Osteoblast (primary cell): ENCODE data around the gene INO80C. TPM values are rescaled to one million over a fixed set of nuclear protein-coding genes. Genes with fewer than 3 reads are reported as not detected.

Source experiments
- DNase-seq: peaks from one replicate; pipeline ENCODE4 v3.0.0; 2011; ENCODE audit warnings: low spot score, mixed read lengths; ENCODE audit not compliant: insufficient read length; ENCODE audit errors: missing footprints
- H2AFZ ChIP-seq: 2 replicates; pipeline ENCODE4 v1.6.0; 2011; ENCODE audit warnings: mild to moderate bottlenecking, low read length
- H3K27ac ChIP-seq: 2 replicates; pipeline ENCODE4 v1.5.1; 2011; ENCODE audit warnings: mild to moderate bottlenecking, low read depth, low read length, moderate library complexity
- H3K27me3 ChIP-seq: 2 replicates; pipeline ENCODE4 v1.6.0; 2012; ENCODE audit warnings: mild to moderate bottlenecking, control low read depth, inconsistent platforms, low read length, moderate library complexity; ENCODE audit not compliant: insufficient read depth
- H3K36me3 ChIP-seq: 2 replicates; pipeline ENCODE4 v1.5.1; 2011; ENCODE audit warnings: mild to moderate bottlenecking, low read length, control low read depth, moderate library complexity; ENCODE audit not compliant: insufficient read depth
- H3K4me1 ChIP-seq: 2 replicates; pipeline ENCODE4 v1.5.1; 2011; ENCODE audit warnings: mild to moderate bottlenecking, low read length, control low read depth, moderate library complexity; ENCODE audit not compliant: insufficient read depth
- H3K4me2 ChIP-seq: 2 replicates; pipeline ENCODE4 v1.6.0; 2011; ENCODE audit warnings: mild to moderate bottlenecking, low read length; ENCODE audit not compliant: insufficient read depth
- H3K4me3 ChIP-seq: fragments of 200-600 bp; sonication (generic); 3 replicates; pipeline ENCODE4 v1.5.1; 2012; ENCODE audit warnings: mild to moderate bottlenecking, low read length, inconsistent platforms; ENCODE audit not compliant: insufficient read depth
- H3K79me2 ChIP-seq: 2 replicates; pipeline ENCODE4 v1.6.0; 2012; ENCODE audit warnings: mild to moderate bottlenecking, low read length, control low read depth, inconsistent platforms; ENCODE audit not compliant: insufficient read depth
- H3K9me3 ChIP-seq: 2 replicates; pipeline ENCODE4 v1.5.1; 2011; ENCODE audit warnings: low read depth, low read length, control low read depth
- H4K20me1 ChIP-seq: 2 replicates; pipeline ENCODE4 v1.6.0; 2012; ENCODE audit warnings: mild to moderate bottlenecking, low read length, control low read depth; ENCODE audit not compliant: insufficient read depth
- total RNA-seq: library from RNA; depleted of rRNA; stranded (reverse); fragments of >200 nt; gene quantifications from 2 replicates; pipeline ENCODE4 v1.2.3, GENCODE V29; 2012
- TF ChIP-seq, protein P1 (sequence below): IDR thresholded peaks from 2 replicates; pipeline ENCODE4 v1.5.1; 2011; ENCODE audit warnings: mild to moderate bottlenecking, low read depth, low read length, moderate library complexity; ENCODE audit errors: extremely low read depth

INO80C gene
- total RNA-seq, 1 donor, result 9.0 TPM

GRCh38 chr18:35478520-35479435 is 19.0 kb downstream of the INO80C start:
- Histone ChIP-seq H4K20me1 (no peaks in the 10 kb centered on the region), H3K36me3 (peaks cover 8% of the 10 kb centered on the region), H3K27ac (peak overlapping the region; percentile 98), H3K27me3 (no peaks in the 10 kb centered on the region), H3K4me3 (peak overlapping the region; percentile 31), H3K9me3 (no peaks in the 10 kb centered on the region), H3K4me1 (peaks cover 46% of the 10 kb centered on the region), H3K79me2 (peaks cover 57% of the 10 kb centered on the region), H2AFZ (peak overlapping the region; percentile 5), H3K4me2 (peak overlapping the region; percentile 72)
- DNase-seq, result peak; percentile 96
- TF ChIP-seq, protein P1, sequence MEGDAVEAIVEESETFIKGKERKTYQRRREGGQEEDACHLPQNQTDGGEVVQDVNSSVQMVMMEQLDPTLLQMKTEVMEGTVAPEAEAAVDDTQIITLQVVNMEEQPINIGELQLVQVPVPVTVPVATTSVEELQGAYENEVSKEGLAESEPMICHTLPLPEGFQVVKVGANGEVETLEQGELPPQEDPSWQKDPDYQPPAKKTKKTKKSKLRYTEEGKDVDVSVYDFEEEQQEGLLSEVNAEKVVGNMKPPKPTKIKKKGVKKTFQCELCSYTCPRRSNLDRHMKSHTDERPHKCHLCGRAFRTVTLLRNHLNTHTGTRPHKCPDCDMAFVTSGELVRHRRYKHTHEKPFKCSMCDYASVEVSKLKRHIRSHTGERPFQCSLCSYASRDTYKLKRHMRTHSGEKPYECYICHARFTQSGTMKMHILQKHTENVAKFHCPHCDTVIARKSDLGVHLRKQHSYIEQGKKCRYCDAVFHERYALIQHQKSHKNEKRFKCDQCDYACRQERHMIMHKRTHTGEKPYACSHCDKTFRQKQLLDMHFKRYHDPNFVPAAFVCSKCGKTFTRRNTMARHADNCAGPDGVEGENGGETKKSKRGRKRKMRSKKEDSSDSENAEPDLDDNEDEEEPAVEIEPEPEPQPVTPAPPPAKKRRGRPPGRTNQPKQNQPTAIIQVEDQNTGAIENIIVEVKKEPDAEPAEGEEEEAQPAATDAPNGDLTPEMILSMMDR, result no peak

GRCh38 chr18:35477974-35478373 is 19.8 kb downstream of the INO80C start:
- H3K27me3 ChIP-seq, result no peaks in the 10 kb centered on the region
- H3K4me1 ChIP-seq, result peaks cover 46% of the 10 kb centered on the region
- TF ChIP-seq, protein P1, result no peak
- peaks cover 8% of the 10 kb centered on the region for H3K36me3 ChIP-seq
- H3K4me2 ChIP-seq, result peak overlapping the region; percentile 72
- peak overlapping the region; percentile 98 for H3K27ac ChIP-seq
- no peak overlapping the region for H2AFZ ChIP-seq
- H3K4me3 ChIP-seq, result peak overlapping the region; percentile 26
- H3K9me3 ChIP-seq, result no peaks in the 10 kb centered on the region
- no peak for DNase-seq
- no peaks in the 10 kb centered on the region for H4K20me1 ChIP-seq
- peaks cover 58% of the 10 kb centered on the region for H3K79me2 ChIP-seq

GRCh38 chr18:35477497-35477896 is 20.3 kb downstream of the INO80C start:
- peaks cover 59% of the 10 kb centered on the region for H3K79me2 ChIP-seq
- peaks cover 8% of the 10 kb centered on the region for H3K36me3 ChIP-seq
- H3K27ac ChIP-seq, result peak overlapping the region; percentile 98
- H3K27me3 ChIP-seq, result no peaks in the 10 kb centered on the region
- H3K9me3 ChIP-seq, result no peaks in the 10 kb centered on the region
- peak overlapping the region; percentile 72 for H3K4me2 ChIP-seq
- H4K20me1 ChIP-seq, result no peaks in the 10 kb centered on the region
- H2AFZ ChIP-seq, result no peak overlapping the region
- TF ChIP-seq, protein P1, result no peak
- peaks cover 46% of the 10 kb centered on the region for H3K4me1 ChIP-seq
- H3K4me3 ChIP-seq, result peak overlapping the region; percentile 26
- no peak for DNase-seq

- TF ChIP-seq, protein P1, result no peak
- peaks cover 14% of the 10 kb centered on the region for H3K36me3 ChIP-seq
- no peaks in the 10 kb centered on the region for H3K27me3 ChIP-seq
- no peaks in the 10 kb centered on the region for H4K20me1 ChIP-seq
- DNase-seq, result peak; percentile 77
- H3K4me3 ChIP-seq, result no peak overlapping the region
- peaks cover 52% of the 10 kb centered on the region for H3K79me2 ChIP-seq
- peaks cover 41% of the 10 kb centered on the region for H3K4me1 ChIP-seq
- peak overlapping the region; percentile 63 for H3K27ac ChIP-seq
- H3K9me3 ChIP-seq, result no peaks in the 10 kb centered on the region
- H2AFZ ChIP-seq, result no peak overlapping the region
- no peak overlapping the region for H3K4me2 ChIP-seq
Observed at GRCh38 chr18:35474884-35475283, 22.9 kb downstream of the INO80C start.
